Right cardiac atrium (tissue), 5 donors: ENCODE results near the gene FHOD3. TPM values are rescaled to one million over a fixed set of nuclear protein-coding genes. Genes with fewer than 3 reads are reported as not detected.

Source experiments
- ATAC-seq, 2 donors: fragments of 200-7000 bp; cut with Tn5 transposase; one replicate each; pipeline versions ENCODE4 v1.8.0 to v1.9.1; 2020; ENCODE audit warnings: moderate library complexity in 2 of 2, mild to moderate bottlenecking in 1 of 2
- DNase-seq, 3 donors: peaks; one replicate each; pipeline ENCODE4 v3.0.0-alpha.2; 2020
- H3K27ac ChIP-seq: one replicate; pipeline ENCODE4 v1.5.1; 2013; ENCODE audit warnings: mild to moderate bottlenecking, low read length, control low read depth, moderate library complexity
- H3K27me3 ChIP-seq: one replicate; pipeline ENCODE4 v1.6.1; 2013; ENCODE audit not compliant: control insufficient read depth, insufficient read depth
- H3K4me1 ChIP-seq: one replicate; pipeline ENCODE4 v1.6.1; 2013; ENCODE audit warnings: low read length; ENCODE audit not compliant: control insufficient read depth, insufficient read depth
- H3K4me3 ChIP-seq: one replicate; pipeline ENCODE4 v1.5.1; 2013; ENCODE audit warnings: low read length, control low read depth
- H3K9me3 ChIP-seq: one replicate; pipeline ENCODE4 v1.6.1; 2013; ENCODE audit warnings: low read length; ENCODE audit not compliant: control insufficient read depth
- WGBS: extraction: QIAGEN DNeasy Blood & Tissue Kit; methylation state at CpG from one replicate; pipeline ENCODE4 v1.1.7; 2013; 5-methylcytosine and 5-hydroxymethylcytosine counted together
- intact Hi-C, 4 donors: fragments of 100-400 bp; cut with DNase I; formaldehyde crosslinking; loops; one replicate each; pipeline versions ENCODE4 v1.11.0 to v1.14.0; 2022 to 2023
- polyA plus RNA-seq: library from polyadenylated mRNA; stranded (reverse); fragments of 200-250 nt; gene quantifications from one replicate; pipeline ENCODE4 v1.2.3, GENCODE V29; 2013
- total RNA-seq, 4 donors: library from RNA; stranded (reverse); fragmentation: NEBNext Ultra II Directional; extraction: Animal tissue kit (Norgen Biotek cat#: 25700); gene quantifications; one replicate each; pipeline ENCODE4 v1.2.1, GENCODE V29; 2021
- donor health status: healthy with polysubstance abuse.
- donor health status: DM: no; HTN: yes; CAD: no.
- donor health status: DM: no; HTN: no; CAD: no.
- donor health status: DM: no; HTN: yes; CAD: no; lungs with severe emphysema.
- donor health status: DM: yes; HTN: yes; CAD: no.

FHOD3 gene
- total and polyA plus RNA-seq, 5 donors: 118 to 157 (median 138) TPM

GRCh38 chr18:36771245-36771644, 473.7 kb downstream of the FHOD3 start:
- Histone ChIP-seq H3K27me3 (no peaks in the 10 kb centered on the region), H3K9me3 (no peaks in the 10 kb centered on the region), H3K27ac (no peak overlapping the region), H3K4me1 (no peaks in the 10 kb centered on the region), H3K4me3 (no peak overlapping the region)
- intact Hi-C loops: no loop called here
- no peak for ATAC-seq
- no peak for DNase-seq
- 79% methylated on average over 4 of the region's 4 CpGs for WGBS

GRCh38 chr18:36772241-36772723, 474.8 kb downstream of the FHOD3 start:
- Histone ChIP-seq H3K9me3 (no peaks in the 10 kb centered on the region), H3K4me3 (no peak overlapping the region), H3K27me3 (no peaks in the 10 kb centered on the region), H3K27ac (no peak overlapping the region), H3K4me1 (no peaks in the 10 kb centered on the region)
- 75% methylated on average over 4 of the region's 4 CpGs for WGBS
- intact Hi-C loops: no loop called here
- DNase-seq (no peak), ATAC-seq (no peak)

- Histone ChIP-seq H3K27ac (peak overlapping the region; percentile 56), H3K9me3 (no peaks in the 10 kb centered on the region), H3K4me1 (peaks cover 2% of the 10 kb centered on the region), H3K27me3 (no peaks in the 10 kb centered on the region), H3K4me3 (no peak overlapping the region)
- intact Hi-C loops: no loop called here
- WGBS: 91% methylated on average over 4 of the region's 4 CpGs
- ATAC-seq (no peak), DNase-seq (no peak)
Measured at GRCh38 chr18:36775396-36775795, 477.9 kb downstream of the FHOD3 start.

GRCh38 chr18:36776650-36777049, 479.1 kb downstream of the FHOD3 start:
- WGBS: 75% methylated on average over 5 of the region's 5 CpGs
- ATAC-seq: peak; percentile 34 to 71
- no peak overlapping the region for H3K4me3 ChIP-seq
- H3K9me3 ChIP-seq: no peaks in the 10 kb centered on the region
- peaks cover 2% of the 10 kb centered on the region for H3K4me1 ChIP-seq
- intact Hi-C loops: no loop called here
- peak overlapping the region; percentile 81 for H3K27ac ChIP-seq
- H3K27me3 ChIP-seq: no peaks in the 10 kb centered on the region
- no peak for DNase-seq

- DNase-seq: no peak
- Histone ChIP-seq H3K4me3 (no peak overlapping the region), H3K27me3 (no peaks in the 10 kb centered on the region), H3K27ac (no peak overlapping the region), H3K9me3 (no peaks in the 10 kb centered on the region), H3K4me1 (peaks cover 2% of the 10 kb centered on the region)
- no peak for ATAC-seq
- 82% methylated on average over 1 of the region's 1 CpG for WGBS
- intact Hi-C loops: no loop called here
Measured at GRCh38 chr18:36777566-36777965, 480.1 kb downstream of the FHOD3 start.

- Histone ChIP-seq H3K27me3 (no peaks in the 10 kb centered on the region), H3K9me3 (no peaks in the 10 kb centered on the region), H3K27ac (no peak overlapping the region), H3K4me1 (peaks cover 2% of the 10 kb centered on the region), H3K4me3 (no peak overlapping the region)
- WGBS: 78% methylated on average over 2 of the region's 2 CpGs
- ATAC-seq (no peak), DNase-seq (no peak)
- intact Hi-C loops: no loop called here
Measured at GRCh38 chr18:36780748-36781147, 483.2 kb downstream of the FHOD3 start.

GRCh38 chr18:36782710-36783109, 485.2 kb downstream of the FHOD3 start:
- no peak overlapping the region for H3K27ac ChIP-seq
- DNase-seq: no peak
- H3K9me3 ChIP-seq: no peaks in the 10 kb centered on the region
- no peak for ATAC-seq
- H3K4me3 ChIP-seq: no peak overlapping the region
- intact Hi-C loops: no loop called here
- WGBS: 80% methylated on average over 9 of the region's 9 CpGs
- H3K4me1 ChIP-seq: peaks cover 2% of the 10 kb centered on the region
- no peaks in the 10 kb centered on the region for H3K27me3 ChIP-seq

GRCh38 chr18:36783792-36784191, 486.3 kb downstream of the FHOD3 start:
- Histone ChIP-seq H3K27me3 (no peaks in the 10 kb centered on the region), H3K4me3 (no peak overlapping the region), H3K9me3 (no peaks in the 10 kb centered on the region), H3K27ac (no peak overlapping the region), H3K4me1 (peaks cover 2% of the 10 kb centered on the region)
- ATAC-seq (no peak), DNase-seq (no peak)
- WGBS: 84% methylated on average over 5 of the region's 5 CpGs
- intact Hi-C loops: no loop called here

GRCh38 chr18:36786686-36787085, 489.2 kb downstream of the FHOD3 start:
- H3K27ac ChIP-seq: no peak overlapping the region
- peak; percentile 62 to 90 (median 86) for DNase-seq
- intact Hi-C loops: no loop called here
- H3K27me3 ChIP-seq: no peaks in the 10 kb centered on the region
- no peak overlapping the region for H3K4me3 ChIP-seq
- no peaks in the 10 kb centered on the region for H3K9me3 ChIP-seq
- 33% methylated on average over 4 of the region's 4 CpGs for WGBS
- H3K4me1 ChIP-seq: peaks cover 2% of the 10 kb centered on the region
- peak; percentile 89 to 94 for ATAC-seq

- DNase-seq (no peak), ATAC-seq (no peak)
- Histone ChIP-seq H3K9me3 (no peaks in the 10 kb centered on the region), H3K4me3 (no peak overlapping the region), H3K27ac (no peak overlapping the region), H3K27me3 (no peaks in the 10 kb centered on the region), H3K4me1 (peaks cover 2% of the 10 kb centered on the region)
- 96% methylated on average over 4 of the region's 4 CpGs for WGBS
- intact Hi-C loops: loop anchor here in 1 of 4 donors (2.0 kb wide), 1 partner anchor 60 kb away; no protein-coding TSS in a partner anchor
Measured at GRCh38 chr18:36792634-36793283, 495.2 kb downstream of the FHOD3 start.

GRCh38 chr18:36798738-36799473, 501.4 kb downstream of the FHOD3 start:
- Histone ChIP-seq H3K27me3 (no peaks in the 10 kb centered on the region), H3K9me3 (no peaks in the 10 kb centered on the region), H3K4me3 (no peak overlapping the region), H3K27ac (no peak overlapping the region), H3K4me1 (no peaks in the 10 kb centered on the region)
- intact Hi-C loops: no loop called here
- DNase-seq (no peak), ATAC-seq (no peak)
- 84% methylated on average over 3 of the region's 3 CpGs for WGBS
